ENCODE data around the gene FIGNL2. TPM values are rescaled to one million over a fixed set of nuclear protein-coding genes. Genes with fewer than 3 reads are reported as not detected.

Gene FIGNL2
- total RNA-seq, 3 donors from 2014 or later, result 0.16 to 1.3 (median 0.29) TPM

- TF ChIP-seq, protein P1, sequence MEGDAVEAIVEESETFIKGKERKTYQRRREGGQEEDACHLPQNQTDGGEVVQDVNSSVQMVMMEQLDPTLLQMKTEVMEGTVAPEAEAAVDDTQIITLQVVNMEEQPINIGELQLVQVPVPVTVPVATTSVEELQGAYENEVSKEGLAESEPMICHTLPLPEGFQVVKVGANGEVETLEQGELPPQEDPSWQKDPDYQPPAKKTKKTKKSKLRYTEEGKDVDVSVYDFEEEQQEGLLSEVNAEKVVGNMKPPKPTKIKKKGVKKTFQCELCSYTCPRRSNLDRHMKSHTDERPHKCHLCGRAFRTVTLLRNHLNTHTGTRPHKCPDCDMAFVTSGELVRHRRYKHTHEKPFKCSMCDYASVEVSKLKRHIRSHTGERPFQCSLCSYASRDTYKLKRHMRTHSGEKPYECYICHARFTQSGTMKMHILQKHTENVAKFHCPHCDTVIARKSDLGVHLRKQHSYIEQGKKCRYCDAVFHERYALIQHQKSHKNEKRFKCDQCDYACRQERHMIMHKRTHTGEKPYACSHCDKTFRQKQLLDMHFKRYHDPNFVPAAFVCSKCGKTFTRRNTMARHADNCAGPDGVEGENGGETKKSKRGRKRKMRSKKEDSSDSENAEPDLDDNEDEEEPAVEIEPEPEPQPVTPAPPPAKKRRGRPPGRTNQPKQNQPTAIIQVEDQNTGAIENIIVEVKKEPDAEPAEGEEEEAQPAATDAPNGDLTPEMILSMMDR (IDR thresholded peaks at IDR 0.05), result peak in 1 of 3 donors; percentile 29
- no peak for TF ChIP-seq POLR2AphosphoS5 (IDR thresholded peaks at IDR 0.05)
- Histone ChIP-seq H3K27me3 (no peaks in the 10 kb centered on the region), H3K4me1 (peaks cover 0 to 4% of the 10 kb centered on the region in 2 donors), H3K4me3 (peak overlapping the region; percentile 28 to 86 (median 64)), H3K36me3 (no peaks in the 10 kb centered on the region), H3K9me3 (no peaks in the 10 kb centered on the region), H3K27ac (peak overlapping the region; percentile 79 to 90)
- intact Hi-C loops (cut with DNase I; ENCODE audit: low total_unique reads), result loop anchor here (1.0 kb wide), 1 partner anchor 34 kb away; no protein-coding TSS in a partner anchor
- DNase-seq (ENCODE audit: low spot score in 2 of 2), result peak in 1 of 2 donors; percentile 36
Observed at GRCh38 chr12:51820526-51821439, 27.7 kb downstream of the FIGNL2 start.

DNA sequence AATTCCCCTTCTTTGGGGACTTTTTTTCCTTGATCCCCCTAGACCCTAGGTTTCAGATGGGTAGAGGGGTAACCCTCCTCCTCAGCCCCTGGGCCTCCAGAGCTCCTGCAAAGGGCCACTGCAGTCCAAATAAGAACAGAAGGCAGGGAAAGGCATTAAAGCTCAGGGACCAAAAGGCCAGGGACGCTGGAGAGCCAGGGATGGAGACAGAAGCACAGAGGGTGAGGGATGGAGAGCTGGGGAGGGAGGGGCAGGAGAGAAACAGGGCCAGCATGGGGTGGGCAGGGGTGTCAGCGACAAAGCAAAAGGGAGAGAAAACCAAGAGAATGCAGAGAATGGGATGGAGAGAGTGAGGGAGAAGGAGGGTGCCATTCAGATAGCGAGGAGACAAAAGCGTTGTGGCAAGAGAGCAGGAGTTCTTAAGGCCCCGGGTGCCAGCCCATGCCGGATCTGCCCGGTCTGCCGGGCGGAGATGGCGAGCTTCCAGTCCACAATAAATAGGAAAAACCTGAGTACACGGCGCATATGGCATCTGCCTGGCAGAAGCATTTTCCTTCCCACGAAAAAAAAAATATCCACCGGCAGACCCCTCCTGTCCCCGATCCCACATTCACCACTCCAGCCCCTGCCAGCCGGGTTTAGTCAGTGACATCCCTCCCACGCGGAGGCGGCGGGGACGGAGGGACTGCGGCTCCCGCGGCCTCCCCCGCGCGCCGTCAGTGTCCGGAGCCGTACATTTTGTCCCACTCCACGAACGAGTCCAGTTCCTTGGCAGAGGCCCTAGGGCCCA is 28.6 kb downstream of the FIGNL2 start:
- Histone ChIP-seq H3K4me1 (peaks cover 0 to 4% of the 10 kb centered on the region in 2 donors), H3K27me3 (no peaks in the 10 kb centered on the region), H3K27ac (peak overlapping the region; percentile 40 to 90), H3K9me3 (no peaks in the 10 kb centered on the region), H3K36me3 (no peaks in the 10 kb centered on the region), H3K4me3 (peak overlapping the region; percentile 18 to 86 (median 64))
- TF ChIP-seq POLR2A (IDR thresholded peaks at IDR 0.05) (no peak), POLR2AphosphoS5 (IDR thresholded peaks at IDR 0.05) (no peak)
- TF ChIP-seq, protein P1 (IDR thresholded peaks at IDR 0.05), result no peak
- DNase-seq (ENCODE audit: low spot score in 2 of 2), result peak; percentile 22 to 53
- intact Hi-C loops (cut with DNase I; ENCODE audit: low total_unique reads), result loop anchor here (1.0 kb wide), 1 partner anchor 34 kb away; no protein-coding TSS in a partner anchor

GRCh38 chr12:51818566-51819300 is 29.8 kb downstream of the FIGNL2 start:
- no peak for DNase-seq (ENCODE audit: low spot score in 2 of 2)
- H3K27me3 ChIP-seq, result no peaks in the 10 kb centered on the region
- TF ChIP-seq POLR2AphosphoS5 (IDR thresholded peaks at IDR 0.05) (no peak), POLR2A (IDR thresholded peaks at IDR 0.05) (no peak)
- TF ChIP-seq, protein P1 (IDR thresholded peaks at IDR 0.05), result no peak
- no peaks in the 10 kb centered on the region for H3K36me3 ChIP-seq
- no peaks in the 10 kb centered on the region for H3K9me3 ChIP-seq
- peaks cover 0 to 4% of the 10 kb centered on the region in 2 donors for H3K4me1 ChIP-seq
- H3K27ac ChIP-seq, result no peak overlapping the region
- no peak overlapping the region for H3K4me3 ChIP-seq
- intact Hi-C loops (cut with DNase I; ENCODE audit: low total_unique reads), result no loop called here

DNA sequence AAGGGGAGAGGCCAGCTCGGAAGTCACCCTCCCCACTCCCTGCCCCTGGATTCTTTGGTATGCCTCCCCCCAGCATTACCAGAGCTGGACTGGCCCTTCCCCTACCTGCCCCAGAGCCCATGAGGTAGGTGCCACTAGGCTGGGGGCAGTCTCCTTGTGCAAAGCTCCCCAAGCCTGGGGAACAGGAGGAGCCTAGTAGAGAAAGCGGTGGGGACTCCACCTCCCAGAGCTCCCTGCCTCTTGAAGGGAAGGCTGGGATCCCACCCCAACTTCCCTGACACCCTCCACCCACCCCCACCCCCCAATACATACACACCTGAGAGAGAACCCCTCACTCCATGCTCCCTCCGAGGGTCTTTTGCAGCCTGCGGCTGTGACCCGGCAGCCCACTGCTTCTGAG is 30.4 kb downstream of the FIGNL2 start:
- TF ChIP-seq, protein P1 (IDR thresholded peaks at IDR 0.05), result no peak
- TF ChIP-seq POLR2A (IDR thresholded peaks at IDR 0.05) (no peak), POLR2AphosphoS5 (IDR thresholded peaks at IDR 0.05) (no peak)
- Histone ChIP-seq H3K4me3 (no peak overlapping the region), H3K4me1 (peaks cover 0 to 4% of the 10 kb centered on the region in 2 donors), H3K36me3 (no peaks in the 10 kb centered on the region), H3K27ac (no peak overlapping the region), H3K9me3 (no peaks in the 10 kb centered on the region), H3K27me3 (no peaks in the 10 kb centered on the region)
- intact Hi-C loops (cut with DNase I; ENCODE audit: low total_unique reads), result no loop called here
- no peak for DNase-seq (ENCODE audit: low spot score in 2 of 2)

Measured in breast epithelium (tissue), 4 donors.